IMR-90 (cell line): ENCODE data around the gene TNK2. TPM values are rescaled to one million over a fixed set of nuclear protein-coding genes. Genes with fewer than 3 reads are reported as not detected.
"Not testable (repeated sequence)": the region's sequence is repeated elsewhere in the genome, so short reads cannot be mapped to it uniquely, and the experiment has no call there.

Experiments
- ATAC-seq: fragments of 200-7000 bp; cut with Tn5 transposase; 2 replicates; pipeline ENCODE4 v1.9.1; 2020; ENCODE audit warnings: low read depth, mild to moderate bottlenecking, moderate library complexity
- BruUV-seq: library from RNA; stranded (reverse); fragments of 400-500 nt; replicated peaks from 2 replicates; lab custom pipeline; 2021; lab: Mats Ljungman, UMichigan
- CTCF ChIA-PET: fragments of 300-600 bp; formaldehyde crosslinking; extraction: SDS; loops from one replicate; lab custom pipeline; 2021; ENCODE audit warnings: antibody characterized with exemption; lab: Yijun Ruan, JAX
- POLR2A ChIA-PET: fragments of 300-600 bp; sonication (Branson Sonifier 250); formaldehyde crosslinking; loops from one replicate; lab custom pipeline; 2022; ENCODE audit warnings: antibody characterized with exemption; ENCODE audit not compliant: unreplicated experiment; lab: Charles Lee
- DNase-seq: peaks from one replicate; pipeline ENCODE4 v3.0.0; 2013
- H2AFZ ChIP-seq: replicated peaks from 2 replicates; pipeline ENCODE3; 2013; ENCODE audit warnings: low read length, mild to moderate bottlenecking; ENCODE audit not compliant: poor library complexity
- H2AK5ac ChIP-seq: 2 replicates; pipeline ENCODE4 v1.6.1; 2013; ENCODE audit warnings: low read depth, low read length, inconsistent platforms
- H2AK9ac ChIP-seq: replicated peaks from 2 replicates; pipeline ENCODE3; 2013; ENCODE audit warnings: mild to moderate bottlenecking, low read depth, low read length, moderate library complexity; ENCODE audit not compliant: poor library complexity
- H2BK120ac ChIP-seq: 2 replicates; pipeline ENCODE4 v1.6.1; 2013; ENCODE audit warnings: low read depth, low read length, inconsistent platforms
- H2BK15ac ChIP-seq: 3 replicates; pipeline ENCODE4 v1.6.1; 2013; ENCODE audit warnings: low read depth, low read length, inconsistent platforms
- H2BK20ac ChIP-seq: 2 replicates; pipeline ENCODE4 v1.6.1; 2013; ENCODE audit warnings: low read depth, mild to moderate bottlenecking, inconsistent platforms, low read length, moderate library complexity
- H2BK5ac ChIP-seq: 2 replicates; pipeline ENCODE4 v1.6.1; 2013; ENCODE audit warnings: mild to moderate bottlenecking, low read depth, low read length, inconsistent platforms; ENCODE audit not compliant: poor library complexity, severe bottlenecking
- H3K14ac ChIP-seq: replicated peaks from 2 replicates; pipeline ENCODE4 v1.6.1; 2013; ENCODE audit warnings: low read depth, low read length, inconsistent platforms
- H3K18ac ChIP-seq: 2 replicates; pipeline ENCODE4 v1.6.1; 2013; ENCODE audit warnings: low read depth, low read length, control low read depth
- H3K23ac ChIP-seq: 2 replicates; pipeline ENCODE4 v1.6.1; 2013; ENCODE audit warnings: low read depth, low read length, inconsistent platforms
- H3K27ac ChIP-seq: 2 replicates; pipeline ENCODE4 v1.5.1; 2013; ENCODE audit warnings: mild to moderate bottlenecking, control low read depth, low read length; ENCODE audit not compliant: insufficient read depth
- H3K27me3 ChIP-seq: 2 replicates; pipeline ENCODE4 v1.6.1; 2013; ENCODE audit warnings: low read length; ENCODE audit not compliant: control insufficient read depth, insufficient read depth
- H3K36me3 ChIP-seq: 2 replicates; pipeline ENCODE4 v1.6.1; 2013; ENCODE audit warnings: low read length, mixed read lengths; ENCODE audit not compliant: control insufficient read depth, insufficient read depth
- H3K4ac ChIP-seq: 2 replicates; pipeline ENCODE4 v1.6.1; 2013; ENCODE audit warnings: low read depth, low read length, inconsistent platforms
- H3K4me1 ChIP-seq: 2 replicates; pipeline ENCODE4 v1.6.1; 2013; ENCODE audit warnings: low read length, mixed read lengths; ENCODE audit not compliant: control insufficient read depth, insufficient read depth
- H3K4me2 ChIP-seq: 2 replicates; pipeline ENCODE4 v1.6.1; 2013; ENCODE audit warnings: low read depth, mild to moderate bottlenecking, control low read depth, low read length, moderate library complexity
- H3K4me3 ChIP-seq: 2 replicates; pipeline ENCODE4 v1.5.1; 2013; ENCODE audit warnings: low read depth, mild to moderate bottlenecking, control low read depth, low read length, moderate library complexity; ENCODE audit not compliant: insufficient read depth
- H3K56ac ChIP-seq: 2 replicates; pipeline ENCODE4 v1.6.1; 2013; ENCODE audit warnings: low read length, inconsistent platforms; ENCODE audit not compliant: insufficient read depth; ENCODE audit errors: extremely low read depth
- H3K79me1 ChIP-seq, 2 experiments: 2 replicates each; pipeline ENCODE4 v1.6.1; 2013; ENCODE audit warnings: low read length in 2 of 2, inconsistent platforms in 1 of 2, low read depth in 1 of 2
- H3K9ac ChIP-seq: 2 replicates; pipeline ENCODE4 v1.6.1; 2013; ENCODE audit warnings: low read depth, low read length, control low read depth
- H3K9me1 ChIP-seq: 2 replicates; pipeline ENCODE4 v1.6.1; 2013; ENCODE audit warnings: low read length, inconsistent platforms; ENCODE audit not compliant: insufficient read depth
- H3K9me3 ChIP-seq: 2 replicates; pipeline ENCODE4 v1.6.1; 2013; ENCODE audit warnings: low read length; ENCODE audit not compliant: control insufficient read depth, insufficient read depth
- H4K20me1 ChIP-seq: 2 replicates; pipeline ENCODE4 v1.6.1; 2013; ENCODE audit warnings: low read length, inconsistent platforms; ENCODE audit not compliant: insufficient read depth
- H4K5ac ChIP-seq: 2 replicates; pipeline ENCODE4 v1.6.1; 2013; ENCODE audit warnings: mild to moderate bottlenecking, low read depth, low read length, control low read depth
- H4K8ac ChIP-seq, 2 experiments: 2 replicates each; pipeline ENCODE4 v1.6.1; 2013; ENCODE audit warnings: low read depth in 2 of 2, low read length in 2 of 2, control low read depth in 1 of 2, inconsistent platforms in 1 of 2
- H4K91ac ChIP-seq: 2 replicates; pipeline ENCODE4 v1.6.1; 2013; ENCODE audit warnings: low read depth, low read length, inconsistent platforms; ENCODE audit not compliant: insufficient read depth
- RAD21 ChIP-seq: IDR thresholded peaks from 2 replicates; pipeline ENCODE4 v1.6.1; 2012; ENCODE audit warnings: low read length, improper control_type of control experiment
- WGBS, 2 experiments: methylation state at CpG; one replicate each; pipeline versions ENCODE4 v1.1.5 to v1.1.7; 2013; ENCODE audit warnings: missing lambda C conversion rate in 2 of 2; ENCODE audit not compliant: insufficient read length in 1 of 2; ENCODE audit errors: extremely low coverage in 2 of 2; 5-methylcytosine and 5-hydroxymethylcytosine counted together
- dilution Hi-C: fragments of 300-500 bp; cut with HindIII; formaldehyde crosslinking; loops from one replicate; pipeline ENCODE4 v1.14.3; 2018; ENCODE audit warnings: low sequenced_read_pairs; ENCODE audit not compliant: unreplicated experiment
- in situ Hi-C: fragments of 300-500 bp; cut with MboI; formaldehyde crosslinking; loops from 3 replicates; pipeline ENCODE4 v1.14.3; 2019; ENCODE audit warnings: low sequenced_read_pairs, inconsistent platforms, mixed read lengths
- intact Hi-C: fragments of 100-400 bp; cut with micrococcal nuclease; formaldehyde crosslinking; loops from 2 replicates; pipeline ENCODE4 v1.10.0; 2022
- polyA plus RNA-seq, 3 experiments: library from polyadenylated mRNA; depleted of rRNA; stranded (reverse); fragments of >200 nt; gene quantifications; 2 replicates each; pipeline ENCODE4 v1.2.3, GENCODE V29; 2012; ENCODE audit warnings: low replicate concordance in 1 of 3
- total RNA-seq: library from RNA; depleted of rRNA; stranded (reverse); fragments of >200 nt; gene quantifications from 2 replicates; pipeline ENCODE4 v1.2.3, GENCODE V29; 2012
- TF ChIP-seq, protein P1 (sequence below): conservative IDR thresholded peaks from 2 replicates; pipeline ENCODE4 v1.5.1; 2012; ENCODE audit warnings: mild to moderate bottlenecking, low read depth, low read length, improper control_type of control experiment

TNK2 gene
- total and polyA plus RNA-seq, 2 of the 4 experiments (the other 2 are of a cell fraction) = 2.2 to 13.8 TPM

DNA sequence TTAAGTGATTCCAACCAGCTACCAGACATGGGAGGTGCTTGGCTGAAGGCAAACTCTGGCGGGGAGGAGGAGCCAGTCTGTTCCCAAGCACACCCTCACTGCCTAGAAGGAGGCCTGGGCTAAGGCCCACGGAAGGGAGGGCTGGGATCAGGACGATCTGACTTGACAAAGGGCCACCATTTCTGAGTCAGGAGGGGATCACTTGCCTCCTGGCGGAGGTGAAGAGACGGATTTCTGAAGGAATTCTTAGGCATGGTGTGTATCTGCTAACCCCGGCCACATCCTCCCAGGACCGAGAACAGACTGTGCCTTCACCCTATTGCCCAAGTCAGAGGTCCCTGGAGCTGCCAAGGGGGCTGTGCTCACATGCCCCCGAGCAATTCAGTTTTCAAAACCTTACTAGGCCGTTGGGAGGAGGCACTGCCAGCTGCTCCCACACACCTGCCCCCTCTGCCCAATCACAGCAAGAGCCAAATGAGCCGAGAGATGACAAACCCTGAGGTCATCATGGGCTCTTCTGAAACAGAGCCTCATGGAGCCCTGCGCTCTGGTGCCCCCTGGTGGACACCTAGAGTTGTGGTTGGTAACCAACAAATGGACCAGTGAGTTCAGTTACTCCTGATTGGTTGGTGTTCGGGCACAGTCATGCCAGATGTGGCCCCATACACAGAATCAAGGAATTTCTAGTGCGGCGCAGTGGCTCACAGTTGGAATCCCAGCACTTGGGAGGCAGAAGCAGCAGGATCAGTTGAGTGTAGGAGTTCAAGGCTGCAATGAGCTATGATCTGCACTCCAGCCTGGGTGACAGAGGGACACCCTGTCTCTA, 6.5 kb upstream of the TNK2 start (continued):
- TF ChIP-seq, protein P1, sequence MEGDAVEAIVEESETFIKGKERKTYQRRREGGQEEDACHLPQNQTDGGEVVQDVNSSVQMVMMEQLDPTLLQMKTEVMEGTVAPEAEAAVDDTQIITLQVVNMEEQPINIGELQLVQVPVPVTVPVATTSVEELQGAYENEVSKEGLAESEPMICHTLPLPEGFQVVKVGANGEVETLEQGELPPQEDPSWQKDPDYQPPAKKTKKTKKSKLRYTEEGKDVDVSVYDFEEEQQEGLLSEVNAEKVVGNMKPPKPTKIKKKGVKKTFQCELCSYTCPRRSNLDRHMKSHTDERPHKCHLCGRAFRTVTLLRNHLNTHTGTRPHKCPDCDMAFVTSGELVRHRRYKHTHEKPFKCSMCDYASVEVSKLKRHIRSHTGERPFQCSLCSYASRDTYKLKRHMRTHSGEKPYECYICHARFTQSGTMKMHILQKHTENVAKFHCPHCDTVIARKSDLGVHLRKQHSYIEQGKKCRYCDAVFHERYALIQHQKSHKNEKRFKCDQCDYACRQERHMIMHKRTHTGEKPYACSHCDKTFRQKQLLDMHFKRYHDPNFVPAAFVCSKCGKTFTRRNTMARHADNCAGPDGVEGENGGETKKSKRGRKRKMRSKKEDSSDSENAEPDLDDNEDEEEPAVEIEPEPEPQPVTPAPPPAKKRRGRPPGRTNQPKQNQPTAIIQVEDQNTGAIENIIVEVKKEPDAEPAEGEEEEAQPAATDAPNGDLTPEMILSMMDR = peak; percentile 99
- TF ChIP-seq RAD21 = peak; percentile 94

DNA sequence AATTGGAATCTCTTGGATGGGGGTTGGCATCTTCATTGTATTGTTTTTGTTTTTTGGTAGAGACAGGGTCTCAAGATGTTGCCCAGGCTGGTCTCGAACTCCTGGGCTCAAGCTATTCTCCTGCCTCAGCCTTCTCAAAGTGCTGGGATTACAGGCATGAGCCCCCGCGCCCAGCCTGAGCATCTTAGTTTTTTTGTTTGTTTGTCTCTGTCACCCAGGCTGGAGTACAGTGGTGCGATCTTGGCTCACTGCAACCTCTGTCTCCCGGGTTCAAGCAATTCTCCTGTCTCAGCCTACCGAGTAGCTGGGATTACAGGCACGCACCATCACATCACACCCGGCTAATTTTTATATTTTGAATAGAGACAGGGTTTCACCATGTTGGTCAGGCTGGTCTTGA, 5.8 kb upstream of the TNK2 start:
- H3K4me3 ChIP-seq, H3K4me2 ChIP-seq, H2BK20ac ChIP-seq, BruUV-seq, H4K91ac ChIP-seq, H4K20me1 ChIP-seq, H4K5ac ChIP-seq, H2BK120ac ChIP-seq, H3K56ac ChIP-seq, H2AK5ac ChIP-seq, in situ Hi-C loops, H3K36me3 ChIP-seq, H3K18ac ChIP-seq, H3K14ac ChIP-seq, DNase-seq, H2AK9ac ChIP-seq, H2BK15ac ChIP-seq, H3K27ac ChIP-seq, H3K9ac ChIP-seq, H4K8ac ChIP-seq, H2AFZ ChIP-seq, H3K4me1 ChIP-seq, H3K9me1 ChIP-seq, dilution Hi-C loops, POLR2A ChIA-PET, H3K23ac ChIP-seq, H3K4ac ChIP-seq, H3K9me3 ChIP-seq, ATAC-seq, H2BK5ac ChIP-seq, H3K79me1 ChIP-seq: not testable (repeated sequence)
- CTCF ChIA-PET = interaction anchor here (0.7 to 1.7 kb wide), 3 partner anchors 18 to 55 kb away, joined by 3 to 9 read pairs (median 5); no protein-coding TSS in a partner anchor
- peaks cover 10% of the 10 kb centered on the region for H3K27me3 ChIP-seq
- intact Hi-C loops = loop anchor here (2.0 kb wide), 1 partner anchor 17 kb away; no protein-coding TSS in a partner anchor
- 100% methylated on average over 1 of the region's 8 CpGs; no CpG with 5 or more reads in 1 of the 2 experiments for WGBS, 2 experiments
